ENCODE measurements around the gene CASQ2.

Gene CASQ2

GRCh38 chr1:115712911-115713609, 55.5 kb downstream of the CASQ2 start:
- no peak overlapping the region for H3K9ac ChIP-seq
- H3K4me2 ChIP-seq = no peak overlapping the region

DNA sequence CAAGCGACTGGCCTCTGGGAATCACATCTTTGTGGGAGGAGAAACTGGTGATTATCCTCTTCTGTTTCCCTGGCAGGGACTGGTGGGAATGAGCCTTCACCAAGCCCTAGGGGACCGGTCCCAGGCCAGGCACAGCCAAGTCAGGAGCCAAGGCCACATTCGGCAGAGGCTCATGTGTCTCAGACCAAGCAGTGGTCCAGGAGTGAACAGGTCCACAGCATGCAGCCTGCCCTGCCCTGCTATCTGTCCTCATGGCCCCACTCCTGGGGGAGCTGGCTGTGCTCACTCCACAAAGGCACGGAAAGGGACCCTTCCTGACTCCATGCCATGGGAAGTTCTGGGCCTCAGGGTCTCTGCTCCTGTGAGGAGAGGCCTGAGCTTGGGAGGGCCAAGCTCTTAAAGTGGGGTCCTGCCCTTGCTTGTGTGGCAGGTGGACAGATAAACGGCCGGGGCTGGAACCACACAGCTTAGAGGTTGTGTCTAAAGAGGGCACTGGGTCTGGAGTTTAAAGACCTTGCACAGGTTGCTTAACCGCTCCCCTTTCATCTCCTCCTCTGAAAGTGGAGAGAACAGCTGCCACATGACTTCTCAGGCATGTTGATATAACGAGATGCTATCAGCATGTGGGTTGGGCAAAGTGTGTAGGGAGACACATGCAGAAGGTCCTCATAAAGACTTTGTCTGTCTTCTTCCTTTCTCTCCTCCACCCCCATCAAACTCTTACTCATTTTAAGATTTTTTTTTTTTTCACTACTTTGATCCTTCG, 57.5 kb downstream of the CASQ2 start:
- H3K9me3 ChIP-seq (replicated peaks in 1 of 11) = no peaks in the 10 kb centered on the region
- no peaks in the 10 kb centered on the region for H3K36me3 ChIP-seq
- H3K4me2 ChIP-seq = no peak overlapping the region
- H3K4me1 ChIP-seq = no peaks in the 10 kb centered on the region
- H4K20me1 ChIP-seq = no peaks in the 10 kb centered on the region
- no peak overlapping the region for H3K9ac ChIP-seq
- no peak for TF ChIP-seq Cebpa-rat (IDR thresholded peaks at IDR 0.05)
- no peak overlapping the region for H3K4me3 ChIP-seq
- no peak overlapping the region for H3K27ac ChIP-seq
- no peaks in the 10 kb centered on the region for H3K27me3 ChIP-seq

More at GRCh38 chr1:115712911-115713609, 55.5 kb downstream of the CASQ2 start:
- Histone ChIP-seq H3K4me1 (no peaks in the 10 kb centered on the region), H3K27me3 (no peaks in the 10 kb centered on the region), H3K36me3 (no peaks in the 10 kb centered on the region), H3K9me3 (replicated peaks in 1 of 11) (no peaks in the 10 kb centered on the region), H3K4me3 (no peak overlapping the region), H4K20me1 (no peaks in the 10 kb centered on the region), H3K27ac (no peak overlapping the region)
- no peak for TF ChIP-seq Cebpa-rat (IDR thresholded peaks at IDR 0.05)

DNA sequence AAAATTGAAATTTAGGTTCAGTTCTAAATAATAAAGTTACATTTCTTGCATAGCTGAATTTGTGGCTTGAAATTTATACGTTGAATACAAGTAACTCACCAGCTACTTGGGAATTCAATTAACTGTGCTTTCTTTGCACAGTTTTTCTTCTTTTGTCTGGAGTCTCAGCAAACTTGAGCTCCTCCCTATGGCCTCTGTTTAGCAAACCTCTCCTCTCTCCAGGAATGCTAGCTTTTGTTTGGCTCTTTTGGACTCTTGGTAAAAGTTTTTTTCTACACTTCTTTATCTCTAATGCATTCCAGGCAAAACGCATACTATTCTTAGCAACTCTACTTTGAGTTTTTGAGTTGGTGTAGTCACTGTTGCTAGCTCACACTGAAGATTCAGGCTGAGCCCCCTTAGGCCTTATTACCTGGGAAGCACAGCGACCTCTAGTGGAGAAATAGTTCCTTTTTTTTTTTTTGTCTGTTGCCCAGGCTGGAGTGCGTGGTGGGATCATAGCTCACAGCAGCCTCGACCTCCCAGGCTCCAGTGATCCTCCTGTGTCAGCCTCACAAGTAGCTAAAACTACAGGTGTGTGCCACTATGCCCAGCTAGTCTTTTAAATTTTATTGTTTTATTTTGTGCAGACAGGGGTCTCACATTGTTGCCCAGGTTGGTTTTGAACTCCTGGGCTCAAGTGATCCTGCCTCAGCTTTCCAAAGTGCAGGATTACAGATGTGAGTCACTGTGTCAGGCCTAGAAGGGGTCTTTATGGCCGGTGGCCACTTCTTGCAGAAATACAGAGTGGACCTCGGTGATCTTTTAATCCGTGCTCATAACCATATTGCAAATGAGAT, 61.7 kb downstream of the CASQ2 start:
- no peak overlapping the region for H3K4me3 ChIP-seq
- no peaks in the 10 kb centered on the region for H3K9me3 ChIP-seq (replicated peaks in 1 of 11)
- TF ChIP-seq Cebpa-rat (IDR thresholded peaks at IDR 0.05) = no peak
- H3K27ac ChIP-seq = no peak overlapping the region
- no peaks in the 10 kb centered on the region for H3K27me3 ChIP-seq
- no peak overlapping the region for H3K4me2 ChIP-seq
- H3K9ac ChIP-seq = no peak overlapping the region
- H3K36me3 ChIP-seq = no peaks in the 10 kb centered on the region
- no peaks in the 10 kb centered on the region for H3K4me1 ChIP-seq
- no peaks in the 10 kb centered on the region for H4K20me1 ChIP-seq

DNA sequence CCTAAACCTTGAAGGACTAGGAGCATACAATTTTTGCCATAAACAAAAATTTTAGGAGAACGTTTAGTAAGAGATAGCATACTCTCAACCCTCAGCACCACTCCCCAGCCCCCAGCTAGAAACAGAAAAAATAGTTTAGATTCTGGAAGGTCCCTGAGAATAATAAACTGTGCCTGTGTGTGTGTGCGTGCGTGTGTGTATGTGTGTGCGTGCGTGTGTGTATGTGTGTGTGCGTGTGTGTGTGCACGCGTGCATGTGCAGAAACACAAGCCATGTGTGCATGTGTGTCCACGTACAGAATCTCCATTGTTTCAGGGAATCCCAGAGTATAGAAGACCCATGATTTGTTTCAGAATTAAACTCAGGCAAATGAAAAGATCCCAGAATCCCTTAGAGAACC, 62.6 kb downstream of the CASQ2 start:
- H3K4me1 ChIP-seq = no peaks in the 10 kb centered on the region

GRCh38 chr1:115705085-115705951, 63.2 kb downstream of the CASQ2 start:
- Histone ChIP-seq H4K20me1 (no peaks in the 10 kb centered on the region), H3K4me2 (no peak overlapping the region), H3K27ac (no peak overlapping the region), H3K9ac (no peak overlapping the region), H3K4me3 (no peak overlapping the region), H3K9me3 (replicated peaks in 1 of 11) (no peaks in the 10 kb centered on the region), H3K4me1 (no peaks in the 10 kb centered on the region), H3K27me3 (no peaks in the 10 kb centered on the region), H3K36me3 (no peaks in the 10 kb centered on the region)
- TF ChIP-seq Cebpa-rat (IDR thresholded peaks at IDR 0.05) = no peak

More for the DNA sequence above, 62.6 kb downstream of the CASQ2 start:
- H3K27ac ChIP-seq = no peak overlapping the region
- H3K4me2 ChIP-seq = no peak overlapping the region
- no peaks in the 10 kb centered on the region for H3K27me3 ChIP-seq
- no peak overlapping the region for H3K9ac ChIP-seq
- H3K9me3 ChIP-seq (replicated peaks in 1 of 11) = no peaks in the 10 kb centered on the region
- no peaks in the 10 kb centered on the region for H3K36me3 ChIP-seq
- no peak overlapping the region for H3K4me3 ChIP-seq
- no peaks in the 10 kb centered on the region for H4K20me1 ChIP-seq
- no peak for TF ChIP-seq Cebpa-rat (IDR thresholded peaks at IDR 0.05)

- H3K4me1 ChIP-seq = peaks cover 0 to 9% (median 2%) of the 10 kb centered on the region in 10 experiments; a peak in 6 of 20 replicates
- no peaks in the 10 kb centered on the region for H4K20me1 ChIP-seq
- H3K9me3 ChIP-seq (replicated peaks in 1 of 11) = no peaks in the 10 kb centered on the region
- H3K27ac ChIP-seq = no peak overlapping the region
- H3K4me2 ChIP-seq = no peak overlapping the region
- no peak for TF ChIP-seq Cebpa-rat (IDR thresholded peaks at IDR 0.05)
- H3K36me3 ChIP-seq = no peaks in the 10 kb centered on the region
- H3K27me3 ChIP-seq = no peaks in the 10 kb centered on the region
- H3K4me3 ChIP-seq = no peak overlapping the region
- no peak overlapping the region for H3K9ac ChIP-seq
Measured at GRCh38 chr1:115702959-115703358, 65.6 kb downstream of the CASQ2 start.

DNA sequence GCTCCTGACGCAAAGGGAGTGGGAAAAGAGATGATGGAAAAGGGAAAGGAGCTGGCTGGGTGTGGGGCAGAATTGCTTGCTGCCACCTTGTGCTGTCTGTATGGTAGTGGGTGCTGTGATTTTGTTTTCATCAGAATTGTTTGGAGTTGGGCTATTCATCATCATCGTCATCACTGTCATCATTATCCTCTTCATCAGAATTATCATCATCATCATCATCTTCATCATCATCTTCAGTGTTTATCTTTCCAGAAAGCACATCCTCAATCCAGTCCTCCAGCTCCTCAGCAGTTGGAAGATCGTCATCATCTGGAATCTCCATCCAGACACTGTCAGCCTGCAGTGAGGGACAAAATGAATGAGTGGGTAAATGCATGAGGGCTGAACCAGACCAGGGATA, 67.4 kb downstream of the CASQ2 start:
- H3K9ac ChIP-seq = no peak overlapping the region
- H3K27ac ChIP-seq = no peak overlapping the region
- no peaks in the 10 kb centered on the region for H3K27me3 ChIP-seq
- TF ChIP-seq Cebpa-rat (IDR thresholded peaks at IDR 0.05) = no peak
- no peaks in the 10 kb centered on the region for H3K36me3 ChIP-seq
- no peaks in the 10 kb centered on the region for H4K20me1 ChIP-seq
- no peak overlapping the region for H3K4me2 ChIP-seq
- no peaks in the 10 kb centered on the region for H3K9me3 ChIP-seq (replicated peaks in 1 of 11)
- no peak overlapping the region for H3K4me3 ChIP-seq
- H3K4me1 ChIP-seq = peaks cover 0 to 9% (median 2%) of the 10 kb centered on the region in 10 experiments; a peak in 6 of 20 replicates

GRCh38 chr1:115697619-115698018, 70.9 kb downstream of the CASQ2 start:
- TF ChIP-seq Cebpa-rat (IDR thresholded peaks at IDR 0.05) = no peak
- Histone ChIP-seq H3K27ac (no peak overlapping the region), H3K27me3 (no peaks in the 10 kb centered on the region), H3K4me2 (no peak overlapping the region), H3K36me3 (peaks cover 0 to 6% (median 1%) of the 10 kb centered on the region in 11 experiments; a peak in 9 of 22 replicates), H3K9me3 (replicated peaks in 1 of 11) (no peaks in the 10 kb centered on the region), H3K4me1 (peaks cover 0 to 9% (median 2%) of the 10 kb centered on the region in 10 experiments; a peak in 6 of 20 replicates), H3K9ac (no peak overlapping the region), H4K20me1 (no peaks in the 10 kb centered on the region), H3K4me3 (no peak overlapping the region)
